Measurements from ENCODE around the gene SPOPL.
"Not testable (repeated sequence)": the region's sequence is repeated elsewhere in the genome, so short reads cannot be mapped to it uniquely, and the experiment has no call there.

The SPOPL gene

GRCh38 chr2:138531913-138532312 lies 30.3 kb downstream of the SPOPL start:
- no peak for DNase-seq

- DNase-seq, result no peak
Observed at GRCh38 chr2:138534791-138535190, 33.2 kb downstream of the SPOPL start.

- DNase-seq, result peak; percentile 78
Observed at GRCh38 chr2:138536302-138536701, 34.7 kb downstream of the SPOPL start.

- DNase-seq, result no peak
Observed at GRCh38 chr2:138536740-138537139, 35.2 kb downstream of the SPOPL start.

DNA sequence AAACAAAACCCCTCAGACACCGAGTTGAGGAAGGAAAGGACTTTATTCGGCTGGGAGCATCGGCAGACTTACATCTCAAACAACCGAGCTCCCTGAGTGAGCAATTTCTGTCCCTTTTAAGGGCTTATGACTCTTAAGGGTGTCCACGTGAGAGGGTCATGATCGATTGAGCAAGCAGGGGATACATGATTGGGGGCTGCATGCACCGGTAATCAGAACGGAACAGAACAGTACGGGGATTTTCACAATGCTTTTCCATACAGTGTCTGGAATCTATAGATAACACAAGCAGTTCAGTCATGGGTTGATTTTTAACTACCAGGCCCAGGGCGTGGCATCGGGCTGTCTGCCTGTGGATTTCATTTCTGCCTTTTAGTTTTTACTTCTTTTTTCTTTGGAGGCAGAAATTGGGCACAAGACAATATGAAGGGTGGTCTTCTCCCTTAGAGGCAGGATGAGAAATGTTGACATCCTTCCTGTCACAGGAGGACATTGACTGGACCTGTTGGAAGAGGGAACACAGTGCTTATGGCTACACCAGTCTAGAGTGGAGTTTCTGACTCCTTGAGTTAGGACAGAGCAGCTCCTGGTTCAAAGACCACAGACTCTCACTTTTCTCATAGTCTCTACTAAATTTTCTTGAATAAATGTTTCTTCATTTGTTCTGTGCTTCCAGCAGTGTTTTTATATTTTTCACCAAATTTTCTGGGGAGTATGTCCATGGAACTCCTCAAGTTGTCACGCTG lies 35.8 kb downstream of the SPOPL start:
- DNase-seq, result no peak

GRCh38 chr2:138544206-138544605 lies 42.6 kb downstream of the SPOPL start:
- DNase-seq, result not testable (repeated sequence)

GRCh38 chr2:138548796-138549195 lies 47.2 kb downstream of the SPOPL start:
- no peak for DNase-seq

DNA sequence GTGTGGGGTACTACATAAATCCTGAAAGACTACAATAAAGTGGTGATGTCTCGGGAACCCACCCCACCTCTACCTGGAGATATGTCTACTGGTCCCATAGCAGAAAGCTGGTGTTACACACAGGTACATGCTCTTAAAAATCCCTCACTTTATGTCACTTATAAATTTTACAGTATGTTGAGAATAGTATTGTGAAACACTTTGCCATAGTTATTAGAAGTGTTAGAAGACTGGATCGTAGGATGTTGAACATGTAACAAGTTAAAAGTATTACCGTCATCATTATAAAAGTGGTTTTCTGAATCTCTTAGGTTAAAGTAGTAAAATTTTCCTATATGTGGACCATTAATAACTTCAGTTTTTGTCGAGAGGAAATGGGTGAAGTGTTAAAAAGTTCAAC lies 48.6 kb downstream of the SPOPL start:
- no peak for DNase-seq

- DNase-seq, result no peak
Observed at GRCh38 chr2:138550670-138551287, 49.2 kb downstream of the SPOPL start.

DNA sequence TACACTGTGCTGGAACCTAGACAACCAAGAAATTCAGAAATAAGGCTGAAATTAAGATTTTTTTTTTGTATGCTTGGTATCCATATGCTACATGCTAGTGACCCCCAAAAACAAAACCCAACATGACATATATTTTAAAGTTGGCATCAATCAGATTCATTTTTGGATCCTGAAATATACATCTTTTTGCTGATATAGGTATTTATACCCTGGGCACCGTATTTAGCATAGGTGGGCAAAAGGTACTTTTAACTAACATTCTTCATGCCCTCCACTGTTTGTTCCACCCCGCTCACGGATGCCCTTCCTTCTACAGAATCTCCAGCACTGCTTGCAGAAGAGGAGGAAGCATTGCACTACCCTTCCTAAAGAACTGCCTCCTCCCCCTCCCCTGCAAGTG lies 52.6 kb downstream of the SPOPL start:
- no peak for DNase-seq

- DNase-seq, result no peak
Observed at GRCh38 chr2:138559641-138560040, 58.1 kb downstream of the SPOPL start.

DNA sequence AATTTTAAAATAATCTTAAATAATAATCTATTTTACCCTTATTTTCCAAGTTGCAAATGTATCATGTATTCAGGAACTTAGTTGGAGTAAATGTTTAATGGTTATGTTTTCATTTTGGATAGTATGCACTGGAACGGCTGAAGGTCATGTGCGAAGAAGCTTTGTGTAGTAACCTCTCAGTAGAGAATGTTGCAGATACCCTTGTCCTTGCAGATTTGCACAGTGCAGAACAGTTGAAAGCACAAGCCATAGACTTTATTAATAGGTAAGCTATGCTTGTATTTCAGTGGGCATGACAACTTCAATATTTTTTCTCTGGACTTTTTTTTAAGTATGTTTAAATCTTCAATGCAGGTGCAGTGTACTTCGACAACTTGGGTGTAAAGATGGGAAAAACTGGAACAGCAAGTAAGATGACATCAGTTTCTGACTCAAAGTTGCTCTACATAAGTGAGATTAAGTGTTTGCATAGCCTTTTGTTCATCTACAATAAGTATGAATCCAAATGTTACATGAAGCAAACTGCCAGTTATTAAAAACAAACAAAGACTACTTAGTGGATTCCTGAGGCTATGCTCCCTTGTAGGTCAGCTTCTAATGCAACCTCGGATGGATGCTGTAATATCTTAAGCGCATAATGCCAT lies 63.1 kb downstream of the SPOPL start:
- no peak for DNase-seq

GRCh38 chr2:138565230-138565598 lies 63.6 kb downstream of the SPOPL start:
- DNase-seq, result no peak

DNA sequence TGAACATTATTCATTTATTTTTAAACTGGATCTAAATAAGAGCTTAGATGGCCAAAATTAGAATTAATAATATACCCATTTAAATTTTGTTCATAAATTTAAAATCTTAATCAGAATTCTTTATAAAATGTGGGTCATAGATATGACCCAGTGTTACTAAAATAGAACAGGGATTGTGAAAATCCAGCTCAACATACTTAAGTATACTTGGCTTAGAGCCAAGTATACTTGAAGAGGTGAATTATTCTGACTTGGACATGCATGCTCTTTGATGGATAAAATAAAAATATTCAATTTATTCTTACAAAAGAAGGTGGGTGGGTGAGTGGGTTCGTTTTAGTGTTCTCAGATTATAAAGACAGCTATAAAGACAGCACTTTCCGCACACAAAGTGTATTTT lies 70.7 kb downstream of the SPOPL start:
- peak; percentile 61 for DNase-seq

GRCh38 chr2:138577066-138577465 lies 75.5 kb downstream of the SPOPL start:
- no peak for DNase-seq

DNA sequence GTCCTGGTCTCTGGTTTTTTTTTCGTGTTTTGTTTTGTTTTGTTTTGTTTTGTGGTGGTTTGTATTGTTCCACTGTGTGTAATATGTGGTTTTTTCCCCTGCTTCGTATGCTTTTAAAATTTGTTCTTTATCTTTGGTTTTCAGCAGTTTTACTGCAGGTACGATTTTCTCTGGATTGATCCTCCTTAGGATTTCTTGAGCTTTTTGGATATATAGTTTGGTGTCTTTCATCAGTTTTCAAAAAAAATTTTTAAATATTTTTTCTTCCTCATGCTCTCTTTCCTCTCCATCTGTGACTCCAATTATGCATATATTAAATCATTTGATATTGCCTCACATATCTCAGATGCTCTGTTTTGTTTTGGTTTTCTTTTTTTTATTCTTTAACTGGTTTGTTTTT lies 78.0 kb downstream of the SPOPL start:
- no peak for DNase-seq

GRCh38 chr2:138581909-138582308 lies 80.3 kb downstream of the SPOPL start:
- DNase-seq, result no peak

DNA sequence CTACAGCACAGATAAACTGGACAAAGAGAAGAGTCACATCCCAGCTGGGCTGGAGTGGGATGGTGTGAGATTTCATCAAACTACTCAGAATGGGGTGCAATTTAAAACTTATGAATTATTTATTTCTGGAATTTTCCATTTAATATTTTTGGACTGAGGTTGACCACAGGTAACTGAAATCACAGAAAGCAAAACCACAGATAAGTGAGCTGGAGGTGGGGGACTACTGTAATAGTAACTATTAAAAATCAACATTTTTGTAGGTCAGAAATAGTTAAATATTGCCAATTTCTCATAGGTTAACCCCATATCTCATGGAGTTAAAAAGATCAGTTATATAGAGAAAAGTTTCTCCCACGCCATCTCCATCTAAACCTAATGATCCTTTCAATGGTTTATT lies 88.1 kb downstream of the SPOPL start:
- DNase-seq, result no peak

DNA sequence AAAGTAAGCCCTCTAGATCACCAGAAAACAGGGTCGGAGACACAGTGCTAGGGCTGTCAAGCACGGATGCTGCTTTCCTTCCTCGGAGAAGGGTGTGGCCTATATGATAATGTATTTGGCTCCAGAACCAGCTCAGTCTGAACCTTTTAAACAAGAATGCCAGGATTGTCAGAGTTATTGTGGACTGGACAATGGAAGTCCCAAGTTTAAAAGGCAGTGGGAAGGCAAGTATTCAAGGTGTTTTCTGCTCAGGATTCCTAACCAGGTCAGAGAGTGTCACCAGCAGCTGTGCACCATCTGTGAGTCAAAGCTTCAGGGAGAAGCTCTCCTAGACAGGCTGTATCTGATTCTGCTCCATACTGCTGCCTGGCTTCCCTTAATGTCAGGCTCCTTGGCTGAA lies 94.8 kb downstream of the SPOPL start:
- no peak for DNase-seq

GRCh38 chr2:138600732-138601457 lies 99.3 kb downstream of the SPOPL start:
- DNase-seq, result no peak

DNA sequence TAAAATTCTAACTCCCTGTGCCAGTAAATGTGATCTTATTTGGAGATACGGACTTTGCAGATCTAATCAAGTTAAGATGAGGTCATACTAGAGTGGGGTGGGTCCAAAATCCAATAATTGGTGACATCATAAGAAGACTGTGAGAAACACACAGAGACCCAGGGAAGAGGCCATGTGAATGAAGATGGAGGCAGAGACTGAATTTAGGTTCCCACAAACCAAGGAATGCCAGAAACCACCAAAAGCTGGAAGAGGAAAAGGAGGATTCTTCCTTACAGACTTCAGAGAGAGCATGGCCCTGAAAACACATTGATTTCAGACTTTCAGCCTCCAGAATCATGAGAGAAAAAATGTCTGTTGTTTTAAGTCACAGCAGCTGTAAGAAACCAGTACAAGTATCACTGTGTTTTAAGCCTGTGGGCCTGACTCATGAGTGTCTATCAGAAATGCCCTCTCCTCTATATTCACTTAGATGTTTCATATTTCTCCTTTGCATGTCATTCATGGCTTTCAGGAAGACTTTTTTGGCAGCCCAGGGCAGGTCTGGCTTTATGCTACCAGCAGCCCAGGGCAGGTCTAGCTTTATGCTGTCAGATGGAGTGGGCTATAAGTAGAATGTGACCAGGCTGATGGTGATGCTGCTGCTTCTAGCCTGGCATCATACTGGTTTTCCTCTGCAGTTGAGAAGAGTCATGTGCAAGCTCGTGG lies 100.0 kb downstream of the SPOPL start:
- no peak for DNase-seq

- DNase-seq, result peak; percentile 80
Observed at GRCh38 chr2:138602166-138602460, 100.5 kb downstream of the SPOPL start.

DNA sequence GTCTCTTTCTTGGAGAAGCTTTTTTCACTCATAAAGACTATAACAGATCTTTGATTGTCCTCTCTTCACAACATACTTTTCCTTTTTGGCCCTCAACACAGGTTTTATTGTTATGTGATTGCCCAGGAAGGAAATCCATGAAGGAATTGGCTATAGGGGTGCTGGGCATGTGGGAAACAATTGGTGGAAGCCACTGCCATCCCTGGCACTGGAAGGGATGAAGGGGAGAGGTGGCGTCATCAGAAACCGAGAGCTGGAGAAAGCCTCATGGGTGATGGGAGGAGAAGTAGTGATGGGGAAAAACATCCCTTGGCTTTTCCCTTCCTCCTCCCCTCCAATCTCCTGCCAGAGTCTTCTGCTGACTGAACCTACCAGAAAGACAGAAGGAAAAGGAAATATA lies 106.2 kb downstream of the SPOPL start:
- no peak for DNase-seq
